Nephron (organoid): Measurements from ENCODE around the gene ALS2CL.

Source experiments
- H3K27ac Mint-ChIP-seq, 3 experiments: 2 replicates each; pipeline ENCODE4 v1.8.0; 2020; ENCODE audit warnings: mixed read lengths in 3 of 3, mild to moderate bottlenecking in 2 of 3, moderate library complexity in 1 of 3
- H3K27me3 Mint-ChIP-seq: 2 replicates; pipeline ENCODE4 v1.8.0; 2021; ENCODE audit warnings: low read depth, mild to moderate bottlenecking, moderate library complexity, mixed read lengths
- H3K36me3 Mint-ChIP-seq: 2 replicates; pipeline ENCODE4 v1.8.0; 2020; ENCODE audit warnings: low read depth, mixed read lengths
- H3K4me1 Mint-ChIP-seq: 2 replicates; pipeline ENCODE4 v1.8.0; 2020; ENCODE audit warnings: mixed read lengths
- H3K4me3 Mint-ChIP-seq, 3 experiments: 2 replicates each; pipeline ENCODE4 v1.8.0; 2020; ENCODE audit warnings: mild to moderate bottlenecking in 3 of 3, mixed read lengths in 3 of 3, moderate library complexity in 2 of 3
- H3K9me3 Mint-ChIP-seq: 2 replicates; pipeline ENCODE4 v1.8.0; 2020; ENCODE audit warnings: mixed read lengths
- TF ChIP-seq, protein P1 (sequence below), 3 experiments: fragments of 200-600 bp; sonication (generic); IDR thresholded peaks; one replicate each; pipeline ENCODE4 v1.5.0; 2021; ENCODE audit warnings: antibody characterized with exemption in 3 of 3; ENCODE audit not compliant: unreplicated experiment in 3 of 3

The ALS2CL gene

DNA sequence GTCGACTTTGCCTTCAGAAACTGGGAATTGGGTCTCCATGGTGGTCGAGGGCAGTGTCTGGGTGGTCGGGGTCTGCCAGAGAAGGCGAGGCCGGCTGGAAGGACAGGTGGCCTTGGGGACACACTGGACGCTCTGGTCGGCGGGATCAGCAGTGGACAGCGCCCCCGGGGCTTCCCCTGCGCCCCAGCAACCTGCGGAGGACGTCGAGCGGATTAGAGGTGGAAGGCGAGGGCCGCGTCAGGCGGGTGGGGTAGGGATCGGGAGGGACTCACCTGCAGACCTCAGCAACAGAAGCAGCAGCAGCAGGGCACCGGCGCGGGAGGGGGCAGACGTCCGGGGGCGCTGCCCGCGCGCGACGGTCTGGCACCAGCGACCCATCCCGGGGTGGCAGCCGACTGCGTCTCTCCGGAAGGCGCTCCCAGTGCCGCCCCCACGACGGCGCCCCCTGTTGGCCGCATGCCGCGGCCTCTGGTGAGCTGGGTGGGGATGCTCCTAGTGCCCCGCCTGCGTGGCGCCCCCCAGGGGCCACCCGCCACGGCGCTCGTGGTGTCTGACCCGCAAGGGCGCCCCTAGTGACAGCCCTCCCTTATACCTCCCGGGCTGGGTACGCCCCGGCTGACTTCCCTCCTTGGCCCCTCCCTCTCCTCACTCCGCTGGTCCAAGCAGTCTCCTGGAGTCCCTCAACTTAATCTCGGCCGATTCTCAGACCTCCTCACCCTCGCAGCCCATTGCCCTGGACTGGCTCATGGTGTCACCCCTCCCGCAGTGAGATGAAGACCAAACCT lies 24.2 kb upstream of the ALS2CL start, which contains the start of gene PRSS50:
TSS of gene PRSS50 (minus strand) at position 423 of the 785 bp plus-strand sequence. CDS start at position 378, 45 bp downstream.
- TF ChIP-seq, protein P1, sequence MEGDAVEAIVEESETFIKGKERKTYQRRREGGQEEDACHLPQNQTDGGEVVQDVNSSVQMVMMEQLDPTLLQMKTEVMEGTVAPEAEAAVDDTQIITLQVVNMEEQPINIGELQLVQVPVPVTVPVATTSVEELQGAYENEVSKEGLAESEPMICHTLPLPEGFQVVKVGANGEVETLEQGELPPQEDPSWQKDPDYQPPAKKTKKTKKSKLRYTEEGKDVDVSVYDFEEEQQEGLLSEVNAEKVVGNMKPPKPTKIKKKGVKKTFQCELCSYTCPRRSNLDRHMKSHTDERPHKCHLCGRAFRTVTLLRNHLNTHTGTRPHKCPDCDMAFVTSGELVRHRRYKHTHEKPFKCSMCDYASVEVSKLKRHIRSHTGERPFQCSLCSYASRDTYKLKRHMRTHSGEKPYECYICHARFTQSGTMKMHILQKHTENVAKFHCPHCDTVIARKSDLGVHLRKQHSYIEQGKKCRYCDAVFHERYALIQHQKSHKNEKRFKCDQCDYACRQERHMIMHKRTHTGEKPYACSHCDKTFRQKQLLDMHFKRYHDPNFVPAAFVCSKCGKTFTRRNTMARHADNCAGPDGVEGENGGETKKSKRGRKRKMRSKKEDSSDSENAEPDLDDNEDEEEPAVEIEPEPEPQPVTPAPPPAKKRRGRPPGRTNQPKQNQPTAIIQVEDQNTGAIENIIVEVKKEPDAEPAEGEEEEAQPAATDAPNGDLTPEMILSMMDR (IDR thresholded peaks at IDR 0.05; ENCODE audit: unreplicated experiment in 3 of 3) = peak in 1 of 3 experiments; percentile 19
- Mint-ChIP-seq H3K4me1 (no peaks in the 10 kb centered on the region), H3K27ac (no peak within 1 kb of the TSS), H3K9me3 (no peaks in the 10 kb centered on the region), H3K4me3 (no peak within 1 kb of the TSS), H3K27me3 (peaks cover 20% of the 10 kb centered on the region), H3K36me3 (no peaks in the 10 kb centered on the region)

DNA sequence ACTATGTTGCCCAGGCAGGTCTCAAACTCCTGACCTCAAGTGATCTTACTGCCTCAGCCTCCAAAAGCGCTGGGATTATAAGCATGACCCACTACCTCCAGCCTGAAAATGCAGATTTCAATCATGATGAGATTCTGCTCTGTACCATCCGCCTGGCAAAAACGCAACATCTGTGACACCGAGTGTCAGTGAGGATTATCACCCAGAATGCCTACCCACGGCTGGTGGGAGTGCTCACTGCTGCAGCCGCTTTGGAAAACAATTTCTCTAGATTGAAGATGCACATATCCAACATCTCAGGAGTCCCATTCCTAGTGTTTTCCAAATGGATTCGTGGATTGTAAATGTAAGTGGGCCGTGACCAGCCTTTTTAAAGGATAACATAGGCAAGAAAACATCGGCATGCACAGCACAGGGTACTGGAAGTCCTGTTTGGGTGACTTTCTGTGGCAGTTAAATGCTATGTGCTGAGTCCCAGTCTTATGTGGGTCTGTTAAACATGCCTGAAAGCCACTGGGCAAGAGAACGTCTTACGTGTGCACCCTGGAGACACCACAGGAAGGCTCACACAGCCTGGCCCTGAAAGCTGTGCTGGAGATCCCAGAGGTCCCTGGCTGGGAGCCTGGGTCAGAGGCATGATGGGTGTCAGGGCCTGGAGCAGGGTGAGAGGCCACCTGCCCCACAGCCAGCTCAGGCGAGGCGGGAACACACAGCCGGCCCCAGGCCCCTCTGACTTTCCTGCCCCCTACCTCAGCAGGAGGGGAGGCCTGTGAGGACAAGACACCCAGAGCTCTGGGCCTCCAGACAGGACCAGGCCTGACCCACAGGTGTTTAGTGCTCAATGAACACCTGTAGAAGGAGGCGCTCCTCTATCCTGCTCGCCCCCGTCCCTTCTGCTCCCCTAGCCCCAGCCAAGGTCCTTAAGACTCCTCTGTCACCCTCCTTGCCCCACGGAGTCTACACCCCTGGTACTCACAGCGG lies 23.3 kb upstream of the ALS2CL start:
- TF ChIP-seq, protein P1 (IDR thresholded peaks at IDR 0.05; ENCODE audit: unreplicated experiment in 3 of 3) = no peak
- Mint-ChIP-seq H3K27me3 (peaks cover 20% of the 10 kb centered on the region), H3K27ac (no peak overlapping the region), H3K4me1 (no peaks in the 10 kb centered on the region), H3K4me3 (no peak overlapping the region), H3K36me3 (no peaks in the 10 kb centered on the region), H3K9me3 (no peaks in the 10 kb centered on the region)

DNA sequence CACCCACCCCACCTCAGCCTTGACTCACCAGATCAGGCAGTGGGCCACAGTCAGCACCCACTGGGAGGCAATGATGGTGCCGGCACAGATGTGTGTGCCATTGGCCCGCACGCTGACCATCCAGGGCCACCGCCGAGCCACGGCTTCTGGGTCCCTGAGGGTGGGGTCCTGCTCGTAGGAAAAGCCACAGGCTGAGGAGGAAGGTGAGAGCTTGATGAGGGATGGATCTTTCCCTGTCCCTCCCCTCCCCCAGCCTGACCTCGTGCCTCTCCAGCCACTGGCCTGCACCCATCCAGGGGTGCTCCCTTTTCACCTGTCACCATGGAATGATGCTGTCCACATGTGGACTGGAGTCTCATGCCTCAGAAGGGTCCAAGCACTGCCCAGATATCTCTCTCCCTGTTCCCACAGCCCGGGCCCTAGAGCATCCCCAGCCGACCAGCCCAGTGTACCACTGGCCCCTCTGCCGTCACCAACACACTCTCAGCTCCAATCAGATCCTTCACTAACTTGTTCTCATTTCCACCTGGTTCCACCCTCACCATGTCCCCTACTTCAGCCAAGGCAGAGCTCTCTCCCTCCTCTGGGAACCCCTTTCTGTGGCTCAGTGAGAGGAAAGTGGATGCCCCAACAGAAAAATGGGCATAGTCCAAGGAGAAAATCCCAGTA lies 22.2 kb upstream of the ALS2CL start:
- H3K4me1 Mint-ChIP-seq = peaks cover 5% of the 10 kb centered on the region
- no peaks in the 10 kb centered on the region for H3K9me3 Mint-ChIP-seq
- peaks cover 25% of the 10 kb centered on the region for H3K27me3 Mint-ChIP-seq
- H3K4me3 Mint-ChIP-seq = no peak overlapping the region
- H3K36me3 Mint-ChIP-seq = no peaks in the 10 kb centered on the region
- TF ChIP-seq, protein P1 (IDR thresholded peaks at IDR 0.05; ENCODE audit: unreplicated experiment in 3 of 3) = no peak
- no peak overlapping the region for H3K27ac Mint-ChIP-seq

DNA sequence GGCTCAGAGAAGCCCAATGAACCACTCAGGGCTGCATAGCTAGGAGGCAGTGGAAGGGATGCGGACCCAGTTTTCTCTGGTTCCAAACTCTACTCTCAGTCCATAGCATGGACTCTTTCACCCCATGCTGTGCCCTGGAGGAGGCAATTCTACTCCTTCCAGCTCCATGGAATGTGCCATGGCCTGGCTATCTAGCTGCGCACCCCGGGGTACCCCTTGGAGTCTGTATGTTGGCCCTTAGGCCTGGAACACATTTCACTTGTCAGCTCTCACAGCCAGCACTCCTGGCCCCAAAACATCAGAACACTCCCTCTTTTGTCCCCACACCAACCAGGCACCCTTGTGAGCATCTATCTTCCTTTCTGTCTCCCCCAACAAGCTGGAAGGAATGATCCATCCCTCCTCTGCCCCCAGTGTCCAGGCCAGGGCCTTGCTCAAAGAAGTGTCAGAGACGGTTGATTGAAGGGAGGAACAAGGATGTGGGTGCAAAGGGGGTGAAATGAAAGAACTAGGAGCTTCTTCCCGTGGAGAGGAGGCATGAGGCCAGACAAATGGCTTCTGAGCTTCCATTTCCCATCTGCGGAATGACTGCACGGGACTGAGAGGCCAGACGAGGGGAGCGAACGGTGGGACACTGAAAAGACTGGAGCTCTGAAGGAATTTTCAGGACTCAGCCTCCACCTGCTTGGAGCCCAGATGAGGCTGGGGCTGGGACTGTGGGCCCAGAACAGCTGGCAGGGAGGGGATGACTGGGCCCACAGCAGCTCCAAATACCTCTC lies 21.4 kb upstream of the ALS2CL start:
- TF ChIP-seq, protein P1 (IDR thresholded peaks at IDR 0.05; ENCODE audit: unreplicated experiment in 3 of 3) = no peak
- Mint-ChIP-seq H3K4me1 (peaks cover 5% of the 10 kb centered on the region), H3K4me3 (no peak overlapping the region), H3K36me3 (no peaks in the 10 kb centered on the region), H3K27me3 (peaks cover 25% of the 10 kb centered on the region), H3K27ac (no peak overlapping the region), H3K9me3 (no peaks in the 10 kb centered on the region)

DNA sequence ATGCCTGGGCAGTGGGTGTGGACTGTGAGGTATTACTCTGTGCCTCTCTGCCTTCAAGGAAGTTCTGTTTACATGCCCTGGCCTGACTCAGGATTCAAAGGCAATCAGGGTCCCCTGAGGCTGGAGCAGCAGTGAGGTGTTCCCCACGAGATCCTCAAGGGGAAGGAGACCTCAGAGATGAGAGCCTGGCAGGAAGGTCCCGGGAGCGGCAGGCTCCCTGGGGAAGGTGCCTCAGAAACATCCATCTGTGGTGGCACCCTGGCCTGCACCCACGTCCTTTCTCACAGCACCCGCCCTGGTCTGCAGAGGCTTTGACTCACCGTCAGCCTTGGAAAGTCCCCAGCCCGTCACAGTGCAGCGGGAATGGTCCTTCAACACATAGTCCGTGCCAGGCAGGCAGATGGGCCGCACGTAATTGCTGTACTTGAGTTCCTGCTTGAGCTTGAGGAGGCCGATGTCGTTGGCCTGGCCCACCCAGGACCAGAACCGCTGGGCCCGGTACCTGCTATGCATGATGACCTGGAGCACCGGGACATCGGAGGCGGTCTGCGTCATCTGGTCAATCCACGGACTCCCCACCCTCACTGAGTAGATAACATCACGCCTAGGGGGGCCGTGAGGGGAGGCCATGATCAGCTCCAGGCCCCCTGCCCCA lies 20.5 kb upstream of the ALS2CL start:
- H3K36me3 Mint-ChIP-seq = no peaks in the 10 kb centered on the region
- H3K9me3 Mint-ChIP-seq = no peaks in the 10 kb centered on the region
- TF ChIP-seq, protein P1 (IDR thresholded peaks at IDR 0.05; ENCODE audit: unreplicated experiment in 3 of 3) = no peak
- peaks cover 22% of the 10 kb centered on the region for H3K27me3 Mint-ChIP-seq
- H3K4me1 Mint-ChIP-seq = peaks cover 5% of the 10 kb centered on the region
- no peak overlapping the region for H3K27ac Mint-ChIP-seq
- no peak overlapping the region for H3K4me3 Mint-ChIP-seq
